C4-2B (cell line): Measurements from ENCODE around the gene NFIB.

Experiments used
- H3K27ac ChIP-seq: fragments of 450-650 bp; 2 replicates; pipeline ENCODE4 v1.5.1; 2017
- ZFX ChIP-seq: fragments of 450-650 bp; IDR thresholded peaks from 2 replicates; pipeline ENCODE4 v1.6.1; 2017
- TF ChIP-seq, protein P1 (sequence below): fragments of 450-650 bp; conservative IDR thresholded peaks from 2 replicates; pipeline ENCODE4 v1.5.1; 2017; ENCODE audit warnings: mild to moderate bottlenecking

Gene NFIB

DNA sequence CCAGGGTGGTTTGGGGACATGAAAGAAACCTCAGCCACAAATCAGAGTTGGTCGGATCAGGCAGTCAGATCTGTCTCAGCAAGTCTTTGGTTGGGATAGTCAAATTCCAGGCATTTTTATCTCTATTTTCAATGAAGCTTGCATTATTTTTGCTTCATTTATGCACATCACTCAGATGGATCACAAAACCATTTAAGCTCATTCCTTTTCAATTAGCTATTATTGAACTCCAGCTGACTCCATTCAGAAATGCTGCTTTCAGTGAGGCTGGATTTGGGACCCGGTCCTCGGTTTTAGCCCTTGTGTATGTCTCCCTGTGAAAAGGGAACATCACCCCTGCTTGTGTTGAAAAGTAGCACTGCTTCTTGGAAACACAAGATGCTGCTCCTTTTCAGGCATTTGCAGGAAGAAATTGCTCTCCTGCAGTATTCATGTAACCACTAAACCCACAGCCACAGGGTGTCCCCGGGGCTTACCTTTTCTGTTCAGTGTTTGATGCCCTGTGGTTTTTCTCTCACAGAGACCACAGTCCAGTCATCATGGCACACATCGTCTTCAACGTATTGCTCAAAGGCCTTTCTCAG, 232.9 kb downstream of the NFIB start:
- H3K27ac ChIP-seq: no peak overlapping the region
- TF ChIP-seq ZFX: no peak
- TF ChIP-seq, protein P1, sequence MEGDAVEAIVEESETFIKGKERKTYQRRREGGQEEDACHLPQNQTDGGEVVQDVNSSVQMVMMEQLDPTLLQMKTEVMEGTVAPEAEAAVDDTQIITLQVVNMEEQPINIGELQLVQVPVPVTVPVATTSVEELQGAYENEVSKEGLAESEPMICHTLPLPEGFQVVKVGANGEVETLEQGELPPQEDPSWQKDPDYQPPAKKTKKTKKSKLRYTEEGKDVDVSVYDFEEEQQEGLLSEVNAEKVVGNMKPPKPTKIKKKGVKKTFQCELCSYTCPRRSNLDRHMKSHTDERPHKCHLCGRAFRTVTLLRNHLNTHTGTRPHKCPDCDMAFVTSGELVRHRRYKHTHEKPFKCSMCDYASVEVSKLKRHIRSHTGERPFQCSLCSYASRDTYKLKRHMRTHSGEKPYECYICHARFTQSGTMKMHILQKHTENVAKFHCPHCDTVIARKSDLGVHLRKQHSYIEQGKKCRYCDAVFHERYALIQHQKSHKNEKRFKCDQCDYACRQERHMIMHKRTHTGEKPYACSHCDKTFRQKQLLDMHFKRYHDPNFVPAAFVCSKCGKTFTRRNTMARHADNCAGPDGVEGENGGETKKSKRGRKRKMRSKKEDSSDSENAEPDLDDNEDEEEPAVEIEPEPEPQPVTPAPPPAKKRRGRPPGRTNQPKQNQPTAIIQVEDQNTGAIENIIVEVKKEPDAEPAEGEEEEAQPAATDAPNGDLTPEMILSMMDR: no peak

DNA sequence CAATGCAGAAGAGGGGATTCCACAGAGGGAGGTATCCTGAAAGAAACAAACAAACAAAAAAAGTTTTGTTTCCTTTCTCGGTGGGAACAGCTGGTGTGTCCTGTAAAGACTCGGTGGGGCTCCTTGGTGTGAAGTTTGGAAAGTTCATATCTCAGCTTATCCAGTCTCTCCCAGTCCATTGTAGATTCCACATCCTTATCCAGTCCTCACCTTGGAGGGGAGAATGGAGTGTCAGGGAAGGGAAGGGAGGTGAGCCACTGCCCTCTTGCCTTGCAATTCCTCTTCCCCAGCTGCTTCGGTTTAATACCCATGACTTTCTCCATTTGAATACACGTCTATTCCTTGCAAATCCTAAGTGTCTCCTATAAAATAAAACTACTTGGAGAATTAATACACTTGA, 234.5 kb downstream of the NFIB start:
- no peak overlapping the region for H3K27ac ChIP-seq
- TF ChIP-seq, protein P1: no peak
- no peak for TF ChIP-seq ZFX

DNA sequence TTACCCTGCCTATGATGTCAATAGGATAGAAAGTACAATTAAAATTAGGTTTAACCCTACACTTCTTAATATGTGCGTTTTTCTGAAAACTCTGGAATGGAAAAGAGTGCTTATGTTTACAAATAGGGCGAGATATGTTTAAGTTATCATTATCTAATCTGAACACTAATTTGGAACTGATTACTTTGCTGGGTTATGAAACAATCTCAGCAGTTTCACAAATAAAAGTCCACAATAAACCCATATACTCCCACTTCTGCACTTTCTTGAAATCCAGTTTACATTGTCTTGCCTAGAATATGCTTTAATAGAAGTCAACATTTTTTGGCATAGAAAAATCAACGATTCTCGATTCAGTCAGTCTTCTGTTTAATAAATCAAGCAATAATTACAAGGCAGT, 236.3 kb downstream of the NFIB start:
- TF ChIP-seq, protein P1: no peak
- no peak for TF ChIP-seq ZFX
- H3K27ac ChIP-seq: no peak overlapping the region

DNA sequence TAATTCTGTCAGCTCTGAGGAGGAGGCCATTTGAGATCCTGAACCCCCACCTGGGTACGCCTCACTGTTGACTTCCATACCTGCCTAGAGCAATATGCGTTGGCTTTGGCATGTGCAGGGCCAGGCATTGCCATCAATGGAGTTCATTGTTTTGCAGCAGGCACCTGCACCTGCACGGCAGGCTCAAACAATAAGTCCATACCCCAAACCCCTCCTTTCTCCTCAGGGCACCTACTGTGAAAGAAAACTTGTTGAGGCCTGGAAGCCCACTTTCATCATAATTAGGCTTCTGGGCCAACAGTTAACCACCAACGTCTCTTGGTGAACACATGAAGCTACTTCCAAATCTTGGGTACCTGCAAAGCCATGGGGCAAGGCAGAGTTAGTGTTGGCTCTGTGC, 238.7 kb downstream of the NFIB start:
- no peak overlapping the region for H3K27ac ChIP-seq
- TF ChIP-seq, protein P1: no peak
- TF ChIP-seq ZFX: no peak

DNA sequence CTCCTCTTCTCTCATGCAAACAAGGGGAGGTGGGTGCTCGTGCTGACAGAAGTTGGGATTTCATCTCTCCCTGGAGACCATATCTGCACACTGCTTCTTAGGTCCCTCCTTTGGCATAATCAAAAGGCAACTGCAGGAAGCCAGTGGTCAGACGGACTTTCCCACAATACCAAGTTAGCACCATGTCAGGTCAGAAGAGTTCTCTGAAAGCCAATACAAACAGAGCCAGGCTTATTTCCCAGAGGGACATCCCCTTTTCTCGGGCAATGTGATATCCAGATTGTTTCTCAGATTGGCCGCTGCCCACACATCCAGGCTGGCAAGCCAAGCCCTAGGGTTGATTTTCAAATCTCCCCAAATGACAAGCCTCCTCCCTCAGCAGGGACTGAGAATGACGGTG, 241.1 kb downstream of the NFIB start:
- TF ChIP-seq ZFX: no peak
- TF ChIP-seq, protein P1: no peak
- H3K27ac ChIP-seq: no peak overlapping the region

DNA sequence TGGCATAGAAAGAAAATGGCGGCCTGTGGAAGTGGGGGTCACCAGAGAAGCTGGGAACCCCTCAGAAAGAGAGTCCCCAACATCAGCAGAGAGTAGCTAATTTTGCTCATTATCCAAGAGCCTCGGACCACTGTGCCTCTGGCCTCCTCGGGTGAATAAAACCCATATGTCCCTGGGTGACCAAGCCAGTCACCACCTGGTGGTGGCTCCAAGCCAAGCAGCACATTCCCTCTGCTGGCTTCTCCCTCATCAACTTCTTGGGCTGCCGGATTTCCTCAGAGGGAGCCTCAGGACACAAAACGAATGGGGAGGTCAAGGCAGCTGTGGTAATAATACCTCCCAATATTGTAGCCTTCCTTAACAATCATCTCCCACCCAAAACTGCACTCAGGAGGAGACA, 242.5 kb downstream of the NFIB start:
- TF ChIP-seq ZFX: no peak
- TF ChIP-seq, protein P1: no peak
- no peak overlapping the region for H3K27ac ChIP-seq

DNA sequence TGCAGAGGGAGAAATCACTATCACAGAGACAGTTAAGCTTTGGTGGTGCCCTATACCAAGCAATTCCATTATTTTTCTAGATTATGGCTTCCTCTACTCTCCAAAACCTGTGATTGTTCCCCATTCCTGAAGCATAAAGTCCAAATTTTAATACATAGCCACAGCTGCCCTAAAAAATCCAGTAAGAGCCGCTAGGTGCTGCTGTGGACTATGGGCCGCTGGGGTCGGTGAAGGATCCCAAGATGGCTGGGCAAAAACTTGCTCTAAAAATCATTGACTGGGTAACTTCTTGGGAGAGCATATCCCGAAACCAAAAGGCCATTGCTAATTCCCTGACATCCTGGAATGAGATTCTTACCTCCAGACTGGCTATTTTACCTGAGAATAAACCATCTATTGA, 245.3 kb downstream of the NFIB start:
- no peak for TF ChIP-seq ZFX

DNA sequence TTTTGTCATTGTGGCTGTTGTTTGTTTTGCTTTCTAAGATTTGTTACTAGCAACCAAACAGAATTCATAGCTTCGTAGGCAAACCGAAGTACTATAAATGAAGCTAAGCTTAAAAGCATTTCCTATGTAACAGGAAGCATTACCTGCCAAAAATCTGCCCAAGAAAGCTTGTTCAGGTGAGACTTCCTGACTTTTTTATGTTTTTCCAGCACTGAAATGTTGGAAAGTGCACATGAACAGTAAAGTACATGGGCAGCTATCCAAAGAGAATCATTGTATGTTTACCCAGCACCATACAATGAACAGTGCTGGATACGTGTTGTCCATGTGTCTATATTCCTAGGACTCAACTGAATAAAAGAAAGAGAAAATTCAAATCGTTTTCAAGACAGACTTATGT, 247.1 kb downstream of the NFIB start:
- H3K27ac ChIP-seq: no peak overlapping the region
- TF ChIP-seq, protein P1: no peak
- TF ChIP-seq ZFX: no peak

More for the DNA sequence above, 245.3 kb downstream of the NFIB start:
- no peak overlapping the region for H3K27ac ChIP-seq
